Measurements from ENCODE around the gene PCDH19.

- TF ChIP-seq, protein P1, sequence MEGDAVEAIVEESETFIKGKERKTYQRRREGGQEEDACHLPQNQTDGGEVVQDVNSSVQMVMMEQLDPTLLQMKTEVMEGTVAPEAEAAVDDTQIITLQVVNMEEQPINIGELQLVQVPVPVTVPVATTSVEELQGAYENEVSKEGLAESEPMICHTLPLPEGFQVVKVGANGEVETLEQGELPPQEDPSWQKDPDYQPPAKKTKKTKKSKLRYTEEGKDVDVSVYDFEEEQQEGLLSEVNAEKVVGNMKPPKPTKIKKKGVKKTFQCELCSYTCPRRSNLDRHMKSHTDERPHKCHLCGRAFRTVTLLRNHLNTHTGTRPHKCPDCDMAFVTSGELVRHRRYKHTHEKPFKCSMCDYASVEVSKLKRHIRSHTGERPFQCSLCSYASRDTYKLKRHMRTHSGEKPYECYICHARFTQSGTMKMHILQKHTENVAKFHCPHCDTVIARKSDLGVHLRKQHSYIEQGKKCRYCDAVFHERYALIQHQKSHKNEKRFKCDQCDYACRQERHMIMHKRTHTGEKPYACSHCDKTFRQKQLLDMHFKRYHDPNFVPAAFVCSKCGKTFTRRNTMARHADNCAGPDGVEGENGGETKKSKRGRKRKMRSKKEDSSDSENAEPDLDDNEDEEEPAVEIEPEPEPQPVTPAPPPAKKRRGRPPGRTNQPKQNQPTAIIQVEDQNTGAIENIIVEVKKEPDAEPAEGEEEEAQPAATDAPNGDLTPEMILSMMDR (IDR thresholded peaks at IDR 0.05), result no peak
- no peak for TF ChIP-seq EZH2 (IDR thresholded peaks at IDR 0.05)
Measured at GRCh38 chrX:100265179-100265578, 144.9 kb downstream of the PCDH19 start.
